ENCODE data around the gene LDB2.

The LDB2 gene

GRCh38 chr4:16594128-16594527, 304.3 kb downstream of the LDB2 start:
- TF ChIP-seq CTCF (IDR thresholded peaks at IDR 0.05; ENCODE audit: low read depth, low read length), result no peak
- H3K4me3 ChIP-seq (replicated peaks in 1 of 2; ENCODE audit: low read depth in 2 of 2, low read length in 2 of 2), result no peak overlapping the region
- DNase-seq (ENCODE audit: low read depth in 2 of 2), result no peak

- no peak for TF ChIP-seq CTCF (IDR thresholded peaks at IDR 0.05; ENCODE audit: low read depth, low read length)
- H3K4me3 ChIP-seq (replicated peaks in 1 of 2; ENCODE audit: low read depth in 2 of 2, low read length in 2 of 2), result no peak overlapping the region
- DNase-seq (ENCODE audit: low read depth in 2 of 2), result no peak
Measured at GRCh38 chr4:16593386-16593785, 305.1 kb downstream of the LDB2 start.

- TF ChIP-seq CTCF (IDR thresholded peaks at IDR 0.05; ENCODE audit: low read depth, low read length), result no peak
- no peak for DNase-seq (ENCODE audit: low read depth in 2 of 2)
- no peak overlapping the region for H3K4me3 ChIP-seq (replicated peaks in 1 of 2; ENCODE audit: low read depth in 2 of 2, low read length in 2 of 2)
Measured at GRCh38 chr4:16591272-16591826, 307.1 kb downstream of the LDB2 start.

GRCh38 chr4:16590797-16591196, 307.6 kb downstream of the LDB2 start:
- TF ChIP-seq CTCF (IDR thresholded peaks at IDR 0.05; ENCODE audit: low read depth, low read length), result no peak
- no peak for DNase-seq (ENCODE audit: low read depth in 2 of 2)
- H3K4me3 ChIP-seq (replicated peaks in 1 of 2; ENCODE audit: low read depth in 2 of 2, low read length in 2 of 2), result no peak overlapping the region

- no peak for TF ChIP-seq CTCF (IDR thresholded peaks at IDR 0.05; ENCODE audit: low read depth, low read length)
- no peak overlapping the region for H3K4me3 ChIP-seq (replicated peaks in 1 of 2; ENCODE audit: low read depth in 2 of 2, low read length in 2 of 2)
- no peak for DNase-seq (ENCODE audit: low read depth in 2 of 2)
Measured at GRCh38 chr4:16588651-16589050, 309.8 kb downstream of the LDB2 start.

- no peak for TF ChIP-seq CTCF (IDR thresholded peaks at IDR 0.05; ENCODE audit: low read depth, low read length)
- no peak overlapping the region for H3K4me3 ChIP-seq (replicated peaks in 1 of 2; ENCODE audit: low read depth in 2 of 2, low read length in 2 of 2)
- DNase-seq (ENCODE audit: low read depth in 2 of 2), result no peak
Measured at GRCh38 chr4:16588149-16588548, 310.3 kb downstream of the LDB2 start.

- DNase-seq (ENCODE audit: low read depth in 2 of 2), result no peak
- no peak for TF ChIP-seq CTCF (IDR thresholded peaks at IDR 0.05; ENCODE audit: low read depth, low read length)
- no peak overlapping the region for H3K4me3 ChIP-seq (replicated peaks in 1 of 2; ENCODE audit: low read depth in 2 of 2, low read length in 2 of 2)
Measured at GRCh38 chr4:16585053-16585452, 313.4 kb downstream of the LDB2 start.
